HepG2 (cell line): ENCODE measurements around the gene OGFOD3. TPM values are rescaled to one million over a fixed set of nuclear protein-coding genes. Genes with fewer than 3 reads are reported as not detected.
A peak's percentile ranks its signal among the peaks of the same experiment; 100 is the strongest.

Source experiments
- FOXC1 ChIP-seq: sonication (generic); formaldehyde crosslinking; IDR thresholded peaks from 2 replicates; pipeline ENCODE4 v1.8.0; 2022; ENCODE audit warnings: mild to moderate bottlenecking, missing genetic modification reagents, borderline replicate concordance
- RFXAP ChIP-seq: sonication (generic); formaldehyde crosslinking; IDR thresholded peaks from 2 replicates; pipeline ENCODE4 v1.4.0; 2020; ENCODE audit warnings: missing genetic modification reagents, borderline replicate concordance
- WIZ ChIP-seq: sonication (generic); formaldehyde crosslinking; IDR thresholded peaks from 2 replicates; pipeline ENCODE4 v1.5.1; 2020; ENCODE audit warnings: mild to moderate bottlenecking, missing genetic modification reagents
- ZNF333 ChIP-seq: sonication (generic); formaldehyde crosslinking; IDR thresholded peaks from 2 replicates; pipeline ENCODE4 v1.4.0; 2020; ENCODE audit warnings: mild to moderate bottlenecking, missing genetic modification reagents, borderline replicate concordance
- ZNF660 ChIP-seq: sonication (generic); formaldehyde crosslinking; IDR thresholded peaks from 2 replicates; pipeline ENCODE4 v1.5.1; 2020; ENCODE audit warnings: mild to moderate bottlenecking, low read depth, missing genetic modification reagents, borderline replicate concordance
- ZNF747 ChIP-seq: sonication (generic); formaldehyde crosslinking; IDR thresholded peaks from 2 replicates; pipeline ENCODE4 v1.8.1; 2023; ENCODE audit warnings: missing genetic modification reagents, mild to moderate bottlenecking, borderline replicate concordance
- polyA plus RNA-seq, 8 experiments: library from polyadenylated mRNA; depleted of rRNA in 3 of 8; stranded (reverse) in 7 of 8; unstranded in 1 of 8; fragments of >200 nt; fragmentation: Illumina TruSeq in 4 of 8; extraction: Trizol in 4 of 8; gene quantifications; 2 replicates each; pipeline versions ENCODE4 v1.2.1 to v1.2.3, GENCODE V29; 2011 to 2016; ENCODE audit warnings: low read depth in 4 of 8, missing spikeins in 1 of 8, mixed read lengths in 1 of 8; ENCODE audit not compliant: insufficient read depth in 1 of 8
- total RNA-seq, 5 experiments: library from RNA; depleted of rRNA; stranded (reverse); fragments of >200 nt; fragmentation: Illumina TruSeq; extraction: Trizol; gene quantifications; 2 replicates each; pipeline ENCODE4 v1.2.3, GENCODE V29; 2016; ENCODE audit warnings: low read depth in 1 of 5
- TF ChIP-seq, protein P1 (sequence below): sonication (generic); formaldehyde crosslinking; IDR thresholded peaks from 2 replicates; pipeline ENCODE4 v1.4.0; 2020; ENCODE audit warnings: missing genetic modification reagents, mild to moderate bottlenecking, borderline replicate concordance
- TF ChIP-seq, protein P2 (sequence below): sonication (generic); formaldehyde crosslinking; IDR thresholded peaks from 2 replicates; pipeline ENCODE4 v1.9.0; 2021; ENCODE audit warnings: mild to moderate bottlenecking, missing genetic modification reagents
- TF ChIP-seq, protein P3 (sequence below): sonication (generic); formaldehyde crosslinking; IDR thresholded peaks from 2 replicates; pipeline ENCODE4 v1.4.0; 2020; ENCODE audit warnings: mild to moderate bottlenecking, missing genetic modification reagents, borderline replicate concordance
- TF ChIP-seq, protein P4 (sequence below): sonication (generic); formaldehyde crosslinking; IDR thresholded peaks from 2 replicates; pipeline ENCODE4 v1.4.0; 2020; ENCODE audit warnings: missing genetic modification reagents

The OGFOD3 gene
- total and polyA plus RNA-seq, 2 of the 13 experiments (the other 11 are each of a cell fraction or from before 2014, with no cell fraction given) = 40.0 to 42.1 TPM

DNA sequence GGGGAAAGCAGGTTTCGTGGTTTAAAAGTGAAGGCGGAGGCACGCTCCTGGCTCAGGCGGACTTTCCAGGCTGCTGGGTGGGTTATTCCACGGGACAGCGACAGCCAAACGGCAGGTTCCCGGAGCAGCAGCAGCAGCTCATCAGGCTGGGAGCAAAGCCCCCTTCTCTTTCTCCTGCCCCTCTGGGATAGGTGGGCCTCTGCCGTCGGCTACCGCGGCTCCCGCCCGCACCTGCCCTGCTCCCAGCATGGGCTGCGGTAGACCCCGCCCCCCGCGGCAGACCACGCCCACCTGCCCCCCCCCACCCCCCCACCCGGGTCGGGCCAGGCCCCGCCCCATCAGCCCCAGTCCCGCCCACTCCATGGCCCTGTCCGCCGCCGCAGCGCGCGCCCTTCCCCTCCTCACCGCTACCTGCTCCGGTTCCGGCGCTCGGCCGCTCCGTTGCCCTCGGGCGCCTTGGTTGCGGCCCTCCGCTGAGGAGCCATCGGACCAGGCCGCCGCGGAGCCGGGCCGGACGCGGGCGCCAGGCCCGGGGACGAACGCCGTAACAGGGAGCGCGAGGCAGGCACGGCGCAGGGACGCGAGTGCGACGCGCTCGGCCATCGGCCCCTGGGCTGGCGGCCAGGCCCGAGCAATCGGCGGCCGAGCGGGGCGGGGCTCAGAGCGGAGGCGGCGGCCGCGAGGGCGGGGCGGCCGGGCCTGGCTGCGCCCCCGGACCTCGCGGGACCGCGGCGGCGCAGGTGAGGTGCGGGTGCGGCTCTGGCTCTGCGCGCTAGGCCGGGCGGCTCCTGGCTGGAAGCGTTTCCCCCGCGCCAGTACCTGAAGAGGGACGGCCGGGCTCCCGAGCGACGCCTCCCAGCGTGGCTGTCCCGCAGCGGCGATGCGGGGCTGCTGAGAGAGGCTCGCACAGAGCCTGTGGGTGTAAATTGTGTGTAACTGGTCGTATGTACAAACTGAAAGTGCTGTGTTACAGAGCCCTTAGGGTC lies at the start of gene OGFOD3, which contains the start of gene HEXD (continued):
- TF ChIP-seq, protein P1, sequence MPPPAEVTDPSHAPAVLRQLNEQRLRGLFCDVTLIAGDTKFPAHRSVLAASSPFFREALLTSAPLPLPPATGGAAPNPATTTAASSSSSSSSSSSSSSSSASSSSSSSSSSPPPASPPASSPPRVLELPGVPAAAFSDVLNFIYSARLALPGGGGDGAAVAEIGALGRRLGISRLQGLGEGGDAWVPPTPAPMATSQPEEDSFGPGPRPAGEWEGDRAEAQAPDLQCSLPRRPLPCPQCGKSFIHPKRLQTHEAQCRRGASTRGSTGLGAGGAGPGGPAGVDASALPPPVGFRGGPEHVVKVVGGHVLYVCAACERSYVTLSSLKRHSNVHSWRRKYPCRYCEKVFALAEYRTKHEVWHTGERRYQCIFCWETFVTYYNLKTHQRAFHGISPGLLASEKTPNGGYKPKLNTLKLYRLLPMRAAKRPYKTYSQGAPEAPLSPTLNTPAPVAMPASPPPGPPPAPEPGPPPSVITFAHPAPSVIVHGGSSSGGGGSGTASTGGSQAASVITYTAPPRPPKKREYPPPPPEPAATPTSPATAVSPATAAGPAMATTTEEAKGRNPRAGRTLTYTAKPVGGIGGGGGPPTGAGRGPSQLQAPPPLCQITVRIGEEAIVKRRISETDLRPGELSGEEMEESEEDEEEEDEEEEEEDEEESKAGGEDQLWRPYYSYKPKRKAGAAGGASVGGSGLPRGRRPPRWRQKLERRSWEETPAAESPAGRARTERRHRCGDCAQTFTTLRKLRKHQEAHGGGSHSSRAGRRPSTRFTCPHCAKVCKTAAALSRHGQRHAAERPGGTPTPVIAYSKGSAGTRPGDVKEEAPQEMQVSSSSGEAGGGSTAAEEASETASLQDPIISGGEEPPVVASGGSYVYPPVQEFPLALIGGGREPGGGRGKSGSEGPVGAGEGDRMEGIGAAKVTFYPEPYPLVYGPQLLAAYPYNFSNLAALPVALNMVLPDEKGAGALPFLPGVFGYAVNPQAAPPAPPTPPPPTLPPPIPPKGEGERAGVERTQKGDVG (CRISPR knock-in tag) = no peak; the same call in 1 of the 2 replicates
- TF ChIP-seq WIZ (CRISPR knock-in tag) (no peak), ZNF660 (no peak), FOXC1 (CRISPR knock-in tag) (no peak; the same call in 1 of the 2 replicates), RFXAP (CRISPR knock-in tag) (peak; percentile 34; the same call in 1 of the 2 replicates), ZNF747 (CRISPR knock-in tag) (no peak; the same call in 1 of the 2 replicates), ZNF333 (CRISPR knock-in tag) (no peak; the same call in 1 of the 2 replicates)
- TF ChIP-seq, protein P2, sequence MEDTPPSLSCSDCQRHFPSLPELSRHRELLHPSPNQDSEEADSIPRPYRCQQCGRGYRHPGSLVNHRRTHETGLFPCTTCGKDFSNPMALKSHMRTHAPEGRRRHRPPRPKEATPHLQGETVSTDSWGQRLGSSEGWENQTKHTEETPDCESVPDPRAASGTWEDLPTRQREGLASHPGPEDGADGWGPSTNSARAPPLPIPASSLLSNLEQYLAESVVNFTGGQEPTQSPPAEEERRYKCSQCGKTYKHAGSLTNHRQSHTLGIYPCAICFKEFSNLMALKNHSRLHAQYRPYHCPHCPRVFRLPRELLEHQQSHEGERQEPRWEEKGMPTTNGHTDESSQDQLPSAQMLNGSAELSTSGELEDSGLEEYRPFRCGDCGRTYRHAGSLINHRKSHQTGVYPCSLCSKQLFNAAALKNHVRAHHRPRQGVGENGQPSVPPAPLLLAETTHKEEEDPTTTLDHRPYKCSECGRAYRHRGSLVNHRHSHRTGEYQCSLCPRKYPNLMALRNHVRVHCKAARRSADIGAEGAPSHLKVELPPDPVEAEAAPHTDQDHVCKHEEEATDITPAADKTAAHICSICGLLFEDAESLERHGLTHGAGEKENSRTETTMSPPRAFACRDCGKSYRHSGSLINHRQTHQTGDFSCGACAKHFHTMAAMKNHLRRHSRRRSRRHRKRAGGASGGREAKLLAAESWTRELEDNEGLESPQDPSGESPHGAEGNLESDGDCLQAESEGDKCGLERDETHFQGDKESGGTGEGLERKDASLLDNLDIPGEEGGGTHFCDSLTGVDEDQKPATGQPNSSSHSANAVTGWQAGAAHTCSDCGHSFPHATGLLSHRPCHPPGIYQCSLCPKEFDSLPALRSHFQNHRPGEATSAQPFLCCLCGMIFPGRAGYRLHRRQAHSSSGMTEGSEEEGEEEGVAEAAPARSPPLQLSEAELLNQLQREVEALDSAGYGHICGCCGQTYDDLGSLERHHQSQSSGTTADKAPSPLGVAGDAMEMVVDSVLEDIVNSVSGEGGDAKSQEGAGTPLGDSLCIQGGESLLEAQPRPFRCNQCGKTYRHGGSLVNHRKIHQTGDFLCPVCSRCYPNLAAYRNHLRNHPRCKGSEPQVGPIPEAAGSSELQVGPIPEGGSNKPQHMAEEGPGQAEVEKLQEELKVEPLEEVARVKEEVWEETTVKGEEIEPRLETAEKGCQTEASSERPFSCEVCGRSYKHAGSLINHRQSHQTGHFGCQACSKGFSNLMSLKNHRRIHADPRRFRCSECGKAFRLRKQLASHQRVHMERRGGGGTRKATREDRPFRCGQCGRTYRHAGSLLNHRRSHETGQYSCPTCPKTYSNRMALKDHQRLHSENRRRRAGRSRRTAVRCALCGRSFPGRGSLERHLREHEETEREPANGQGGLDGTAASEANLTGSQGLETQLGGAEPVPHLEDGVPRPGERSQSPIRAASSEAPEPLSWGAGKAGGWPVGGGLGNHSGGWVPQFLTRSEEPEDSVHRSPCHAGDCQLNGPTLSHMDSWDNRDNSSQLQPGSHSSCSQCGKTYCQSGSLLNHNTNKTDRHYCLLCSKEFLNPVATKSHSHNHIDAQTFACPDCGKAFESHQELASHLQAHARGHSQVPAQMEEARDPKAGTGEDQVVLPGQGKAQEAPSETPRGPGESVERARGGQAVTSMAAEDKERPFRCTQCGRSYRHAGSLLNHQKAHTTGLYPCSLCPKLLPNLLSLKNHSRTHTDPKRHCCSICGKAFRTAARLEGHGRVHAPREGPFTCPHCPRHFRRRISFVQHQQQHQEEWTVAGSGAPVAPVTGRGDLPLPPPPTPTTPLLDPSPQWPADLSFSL = no peak
- TF ChIP-seq, protein P3, sequence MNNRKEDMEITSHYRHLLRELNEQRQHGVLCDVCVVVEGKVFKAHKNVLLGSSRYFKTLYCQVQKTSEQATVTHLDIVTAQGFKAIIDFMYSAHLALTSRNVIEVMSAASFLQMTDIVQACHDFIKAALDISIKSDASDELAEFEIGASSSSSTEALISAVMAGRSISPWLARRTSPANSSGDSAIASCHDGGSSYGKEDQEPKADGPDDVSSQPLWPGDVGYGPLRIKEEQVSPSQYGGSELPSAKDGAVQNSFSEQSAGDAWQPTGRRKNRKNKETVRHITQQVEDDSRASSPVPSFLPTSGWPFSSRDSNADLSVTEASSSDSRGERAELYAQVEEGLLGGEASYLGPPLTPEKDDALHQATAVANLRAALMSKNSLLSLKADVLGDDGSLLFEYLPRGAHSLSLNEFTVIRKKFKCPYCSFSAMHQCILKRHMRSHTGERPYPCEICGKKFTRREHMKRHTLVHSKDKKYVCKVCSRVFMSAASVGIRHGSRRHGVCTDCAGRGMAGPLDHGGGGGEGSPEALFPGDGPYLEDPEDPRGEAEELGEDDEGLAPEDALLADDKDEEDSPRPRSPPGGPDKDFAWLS (CRISPR knock-in tag) = no peak
- TF ChIP-seq, protein P4, sequence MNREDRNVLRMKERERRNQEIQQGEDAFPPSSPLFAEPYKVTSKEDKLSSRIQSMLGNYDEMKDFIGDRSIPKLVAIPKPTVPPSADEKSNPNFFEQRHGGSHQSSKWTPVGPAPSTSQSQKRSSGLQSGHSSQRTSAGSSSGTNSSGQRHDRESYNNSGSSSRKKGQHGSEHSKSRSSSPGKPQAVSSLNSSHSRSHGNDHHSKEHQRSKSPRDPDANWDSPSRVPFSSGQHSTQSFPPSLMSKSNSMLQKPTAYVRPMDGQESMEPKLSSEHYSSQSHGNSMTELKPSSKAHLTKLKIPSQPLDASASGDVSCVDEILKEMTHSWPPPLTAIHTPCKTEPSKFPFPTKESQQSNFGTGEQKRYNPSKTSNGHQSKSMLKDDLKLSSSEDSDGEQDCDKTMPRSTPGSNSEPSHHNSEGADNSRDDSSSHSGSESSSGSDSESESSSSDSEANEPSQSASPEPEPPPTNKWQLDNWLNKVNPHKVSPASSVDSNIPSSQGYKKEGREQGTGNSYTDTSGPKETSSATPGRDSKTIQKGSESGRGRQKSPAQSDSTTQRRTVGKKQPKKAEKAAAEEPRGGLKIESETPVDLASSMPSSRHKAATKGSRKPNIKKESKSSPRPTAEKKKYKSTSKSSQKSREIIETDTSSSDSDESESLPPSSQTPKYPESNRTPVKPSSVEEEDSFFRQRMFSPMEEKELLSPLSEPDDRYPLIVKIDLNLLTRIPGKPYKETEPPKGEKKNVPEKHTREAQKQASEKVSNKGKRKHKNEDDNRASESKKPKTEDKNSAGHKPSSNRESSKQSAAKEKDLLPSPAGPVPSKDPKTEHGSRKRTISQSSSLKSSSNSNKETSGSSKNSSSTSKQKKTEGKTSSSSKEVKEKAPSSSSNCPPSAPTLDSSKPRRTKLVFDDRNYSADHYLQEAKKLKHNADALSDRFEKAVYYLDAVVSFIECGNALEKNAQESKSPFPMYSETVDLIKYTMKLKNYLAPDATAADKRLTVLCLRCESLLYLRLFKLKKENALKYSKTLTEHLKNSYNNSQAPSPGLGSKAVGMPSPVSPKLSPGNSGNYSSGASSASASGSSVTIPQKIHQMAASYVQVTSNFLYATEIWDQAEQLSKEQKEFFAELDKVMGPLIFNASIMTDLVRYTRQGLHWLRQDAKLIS = no peak
